Body of pancreas (tissue), 4 donors: ENCODE data around the gene TEP1. TPM values are rescaled to one million over a fixed set of nuclear protein-coding genes. Genes with fewer than 3 reads are reported as not detected.

Experiments used
- ATAC-seq: fragments of 150-250 bp; one replicate; pipeline ENCODE4 v1.9.1; 2016
- DNase-seq, 4 donors: peaks; one replicate each; pipeline ENCODE4 v3.0.0-alpha.2; 2019
- H3K27ac ChIP-seq, 4 donors: fragments of 200-600 bp; sonication (generic); 1 replicate in 3 of 4; 2 replicates in 1 of 4; pipeline versions ENCODE4 v1.5.1 to v1.6.1; 2016 to 2019; ENCODE audit warnings: mild to moderate bottlenecking in 1 of 4, mixed read lengths in 1 of 4, moderate library complexity in 1 of 4
- H3K27me3 ChIP-seq, 2 donors: fragments of 200-600 bp; sonication (generic); one replicate each; pipeline ENCODE4 v1.6.0; 2016; ENCODE audit warnings: mild to moderate bottlenecking in 1 of 2
- H3K36me3 ChIP-seq, 2 donors: fragments of 200-600 bp; sonication (generic); replicated peaks in 1 of 2; 2 replicates each; pipeline ENCODE4 v1.5.1; 2016; ENCODE audit warnings: low read depth in 2 of 2; ENCODE audit not compliant: insufficient read depth in 1 of 2
- H3K4me1 ChIP-seq: fragments of 200-600 bp; sonication (generic); one replicate; pipeline ENCODE4 v1.6.0; 2016
- H3K4me3 ChIP-seq, 2 donors: fragments of 200-600 bp; sonication (generic); 1 replicate in 1 of 2; 2 replicates in 1 of 2; pipeline ENCODE4 v1.5.1; 2016 to 2019
- H3K9me3 ChIP-seq, 3 donors: fragments of 200-600 bp; sonication (generic); 1 replicate in 2 of 3; 2 replicates in 1 of 3; pipeline ENCODE4 v1.5.1; 2016
- POLR2A ChIP-seq, 3 donors: fragments of 450-650 bp; IDR thresholded peaks; one replicate each; pipeline ENCODE4 v1.6.1; 2016; ENCODE audit warnings: antibody characterized with exemption in 3 of 3, mild to moderate bottlenecking in 2 of 3
- WGBS, 2 donors: methylation state at CpG; one replicate each; pipeline ENCODE4 v1.1.5; 2017; 5-methylcytosine and 5-hydroxymethylcytosine counted together
- intact Hi-C: fragments of 100-400 bp; cut with DNase I; formaldehyde crosslinking; loops from one replicate; pipeline ENCODE4 v1.15.1; 2023
- total RNA-seq, 2 donors: library from RNA; depleted of rRNA; stranded (reverse); fragments of >200 nt; gene quantifications; one replicate each; pipeline ENCODE4 v1.1.0, GENCODE V29; 2016
- TF ChIP-seq, protein P1 (sequence below), 7 experiments: fragments of 450-650 bp in 4 of 7; fragments of 200-600 bp in 3 of 7; sonication (generic) in 3 of 7; IDR thresholded peaks; one replicate each; pipeline ENCODE4 v1.5.1; 2016 to 2019; ENCODE audit warnings: antibody characterized with exemption in 7 of 7

Gene TEP1
- total RNA-seq, 2 donors from 2014 or later, result 32.3 to 35.3 TPM

DNA sequence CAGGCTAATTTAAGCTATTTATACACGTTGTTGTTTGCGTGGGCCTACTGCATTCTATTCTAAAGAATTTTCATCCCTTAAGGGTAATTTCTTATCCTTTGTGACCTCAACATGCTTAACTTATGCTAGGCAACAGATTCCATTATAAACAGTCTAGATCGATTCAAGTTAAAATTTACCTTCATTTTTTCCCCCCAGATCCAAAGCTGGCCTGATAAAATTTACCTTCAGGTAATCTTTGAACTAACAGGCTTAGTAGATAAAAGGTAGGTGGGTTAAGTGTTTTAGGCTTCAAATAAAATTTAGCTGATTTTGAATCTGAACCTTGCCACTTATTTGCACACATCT lies 79.8 kb downstream of the TEP1 start:
- peak overlapping the region; percentile 85 to 95 (median 88) for H3K27ac ChIP-seq
- peak; percentile 54 for ATAC-seq

DNA sequence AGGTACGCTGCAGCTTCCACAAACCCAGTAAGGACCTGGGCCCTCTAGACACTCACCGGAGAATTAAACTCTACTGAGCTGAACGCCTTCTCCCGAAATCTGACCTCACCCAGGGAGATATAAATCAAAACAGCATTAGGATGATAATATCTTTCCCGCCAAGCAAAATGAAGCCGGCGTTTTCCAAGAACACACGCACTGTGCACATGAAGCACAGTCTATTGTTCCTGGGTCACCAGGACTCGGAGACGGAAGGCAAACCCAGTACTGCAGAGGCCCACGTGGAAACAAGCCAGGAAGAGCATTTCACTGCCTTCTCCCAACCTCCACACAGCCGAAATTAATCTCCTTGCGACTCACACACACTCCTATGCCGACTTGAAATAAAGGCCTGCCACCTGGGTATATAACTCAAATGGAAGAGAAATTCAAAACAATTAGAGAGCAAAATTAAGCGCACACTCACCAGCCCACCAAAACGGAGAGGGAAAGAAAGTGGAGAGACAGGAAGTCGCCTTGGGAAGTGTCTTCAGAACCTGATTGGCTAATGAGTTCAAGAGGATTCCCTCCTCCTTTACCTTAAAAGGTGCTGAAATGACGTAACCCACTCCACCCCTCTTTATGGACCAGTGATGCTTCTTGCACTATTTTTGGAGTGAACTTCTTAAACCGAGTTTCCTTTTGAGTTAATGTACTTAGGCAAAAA lies 80.4 kb downstream of the TEP1 start, which contains the start of gene CCNB1IP1:
CCNB1IP1 (minus strand) TSS at position 492 of the 706 bp plus-strand sequence. CDS start 16,756 bp downstream, outside the sequence.
- TF ChIP-seq, protein P1, sequence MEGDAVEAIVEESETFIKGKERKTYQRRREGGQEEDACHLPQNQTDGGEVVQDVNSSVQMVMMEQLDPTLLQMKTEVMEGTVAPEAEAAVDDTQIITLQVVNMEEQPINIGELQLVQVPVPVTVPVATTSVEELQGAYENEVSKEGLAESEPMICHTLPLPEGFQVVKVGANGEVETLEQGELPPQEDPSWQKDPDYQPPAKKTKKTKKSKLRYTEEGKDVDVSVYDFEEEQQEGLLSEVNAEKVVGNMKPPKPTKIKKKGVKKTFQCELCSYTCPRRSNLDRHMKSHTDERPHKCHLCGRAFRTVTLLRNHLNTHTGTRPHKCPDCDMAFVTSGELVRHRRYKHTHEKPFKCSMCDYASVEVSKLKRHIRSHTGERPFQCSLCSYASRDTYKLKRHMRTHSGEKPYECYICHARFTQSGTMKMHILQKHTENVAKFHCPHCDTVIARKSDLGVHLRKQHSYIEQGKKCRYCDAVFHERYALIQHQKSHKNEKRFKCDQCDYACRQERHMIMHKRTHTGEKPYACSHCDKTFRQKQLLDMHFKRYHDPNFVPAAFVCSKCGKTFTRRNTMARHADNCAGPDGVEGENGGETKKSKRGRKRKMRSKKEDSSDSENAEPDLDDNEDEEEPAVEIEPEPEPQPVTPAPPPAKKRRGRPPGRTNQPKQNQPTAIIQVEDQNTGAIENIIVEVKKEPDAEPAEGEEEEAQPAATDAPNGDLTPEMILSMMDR (IDR thresholded peaks at IDR 0.05), result peak in 1 of 7 experiments; percentile 6
- peak in 2 of 3 donors; percentile 77 to 79 for TF ChIP-seq POLR2A (IDR thresholded peaks at IDR 0.05)
- H3K4me3 ChIP-seq, result peak within 1 kb of the TSS; percentile 14 to 38

More for the DNA sequence above, 79.8 kb downstream of the TEP1 start:
- WGBS, 2 donors, result 3 to 4% methylated on average over 3 of the region's 3 CpGs
- peak overlapping the region in 1 of 2 donors; percentile 38 for H3K4me3 ChIP-seq
- H3K9me3 ChIP-seq, result no peaks in the 10 kb centered on the region
- no peak for DNase-seq
- intact Hi-C loops, result no loop called here
- H3K36me3 ChIP-seq, result no peaks in the 10 kb centered on the region
- no peaks in the 10 kb centered on the region for H3K27me3 ChIP-seq
- no peak for TF ChIP-seq POLR2A (IDR thresholded peaks at IDR 0.05)
- TF ChIP-seq, protein P1 (IDR thresholded peaks at IDR 0.05), result no peak
- peaks cover 21% of the 10 kb centered on the region for H3K4me1 ChIP-seq

DNA sequence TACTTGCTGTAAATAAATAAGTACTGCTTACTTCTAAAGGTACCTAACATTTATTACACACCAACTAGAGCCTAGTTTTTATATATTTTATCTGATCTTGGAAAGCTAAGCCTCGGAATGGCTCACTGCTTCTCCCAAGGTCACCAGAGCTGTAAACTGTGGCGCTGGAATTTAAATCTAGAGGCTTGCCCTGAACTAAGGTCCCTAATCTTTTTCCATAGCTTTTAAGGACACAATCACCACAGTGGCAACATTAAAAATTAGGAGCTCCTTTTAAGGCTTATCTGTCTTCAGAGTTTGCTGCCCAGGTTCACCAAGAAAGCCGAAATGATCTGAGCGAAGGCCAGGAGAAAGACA lies 80.9 kb downstream of the TEP1 start:
- peak; percentile 63 for ATAC-seq
- DNase-seq, result peak in 3 of 4 donors; percentile 34 to 45 (median 39)

More for the DNA sequence above, 80.4 kb downstream of the TEP1 start, which contains the start of gene CCNB1IP1:
- ATAC-seq (peak; percentile 99), DNase-seq (peak; percentile 52 to 85 (median 64))
- H3K27ac ChIP-seq, result peak within 1 kb of the TSS; percentile 85 to 95 (median 88)
- H3K9me3 ChIP-seq, result no peaks in the 10 kb centered on the region
- 1% methylated on average over 19 of the region's 19 CpGs for WGBS, 2 donors
- peaks cover 21% of the 10 kb centered on the region for H3K4me1 ChIP-seq
- no peaks in the 10 kb centered on the region for H3K36me3 ChIP-seq
- no peaks in the 10 kb centered on the region for H3K27me3 ChIP-seq
- intact Hi-C loops, result no loop called here

DNA sequence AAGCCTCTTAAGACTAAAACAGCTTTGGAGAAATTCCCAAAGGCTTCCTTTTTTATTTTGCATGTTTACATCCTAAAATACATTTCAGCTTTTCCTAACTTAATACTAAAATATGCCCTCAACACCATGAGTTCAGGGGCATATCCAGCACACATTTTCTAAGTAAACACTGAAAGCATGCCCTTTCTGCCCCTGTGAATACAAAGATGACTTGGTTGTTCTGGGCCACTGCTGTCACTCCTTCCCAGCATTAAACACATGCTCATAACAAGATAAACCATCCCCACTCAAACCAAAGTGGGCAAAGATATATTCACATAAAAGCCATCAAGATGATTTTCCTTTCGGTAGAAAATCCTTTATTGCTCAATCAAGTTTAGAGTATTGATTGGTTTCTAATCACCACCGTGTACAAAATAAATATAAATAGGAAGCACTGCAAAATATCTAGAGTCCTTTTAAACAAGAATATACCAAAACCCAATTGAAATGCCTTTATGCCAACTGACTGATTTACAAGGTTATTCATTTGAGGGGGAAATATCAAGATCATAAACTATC lies 82.2 kb downstream of the TEP1 start:
- 10 to 22% methylated on average over 2 of the region's 2 CpGs for WGBS, 2 donors
- H3K9me3 ChIP-seq, result peaks cover 0 to 3% (median 0%) of the 10 kb centered on the region in 3 donors
- peaks cover 0 to 2% of the 10 kb centered on the region in 2 donors for H3K36me3 ChIP-seq
- H3K4me1 ChIP-seq, result peaks cover 25% of the 10 kb centered on the region
- H3K4me3 ChIP-seq, result no peak overlapping the region
- TF ChIP-seq, protein P1 (IDR thresholded peaks at IDR 0.05), result no peak
- no peak for TF ChIP-seq POLR2A (IDR thresholded peaks at IDR 0.05)
- intact Hi-C loops, result no loop called here
- no peak for DNase-seq
- H3K27me3 ChIP-seq, result no peaks in the 10 kb centered on the region
- no peak for ATAC-seq
- no peak overlapping the region for H3K27ac ChIP-seq

More for the DNA sequence above, 80.9 kb downstream of the TEP1 start:
- TF ChIP-seq POLR2A (IDR thresholded peaks at IDR 0.05), result no peak
- TF ChIP-seq, protein P1 (IDR thresholded peaks at IDR 0.05), result no peak
- peak overlapping the region; percentile 14 to 38 for H3K4me3 ChIP-seq
- H3K9me3 ChIP-seq, result no peaks in the 10 kb centered on the region
- intact Hi-C loops, result no loop called here
- 3 to 5% methylated on average over 4 of the region's 4 CpGs for WGBS, 2 donors
- no peaks in the 10 kb centered on the region for H3K27me3 ChIP-seq
- no peaks in the 10 kb centered on the region for H3K36me3 ChIP-seq
- peak overlapping the region; percentile 85 to 95 (median 88) for H3K27ac ChIP-seq
- peaks cover 21% of the 10 kb centered on the region for H3K4me1 ChIP-seq
